Uterus (tissue), 2 donors: ENCODE results near the gene HSD17B2.

Experiments used
- POLR2A ChIP-seq, 2 donors: fragments of 450-650 bp; IDR thresholded peaks; one replicate each; pipeline ENCODE4 v1.6.1; 2016; ENCODE audit warnings: antibody characterized with exemption in 2 of 2, mild to moderate bottlenecking in 1 of 2, moderate library complexity in 1 of 2
- TF ChIP-seq, protein P1 (sequence below), 4 experiments: fragments of 200-600 bp in 2 of 4; fragments of 450-650 bp in 2 of 4; sonication (generic) in 2 of 4; IDR thresholded peaks; one replicate each; pipeline ENCODE4 v1.5.1; 2016 to 2019; ENCODE audit warnings: antibody characterized with exemption in 4 of 4, mild to moderate bottlenecking in 2 of 4, moderate library complexity in 1 of 4

GRCh38 chr16:82061861-82062525 lies 26.9 kb downstream of the HSD17B2 start:
- TF ChIP-seq, protein P1, sequence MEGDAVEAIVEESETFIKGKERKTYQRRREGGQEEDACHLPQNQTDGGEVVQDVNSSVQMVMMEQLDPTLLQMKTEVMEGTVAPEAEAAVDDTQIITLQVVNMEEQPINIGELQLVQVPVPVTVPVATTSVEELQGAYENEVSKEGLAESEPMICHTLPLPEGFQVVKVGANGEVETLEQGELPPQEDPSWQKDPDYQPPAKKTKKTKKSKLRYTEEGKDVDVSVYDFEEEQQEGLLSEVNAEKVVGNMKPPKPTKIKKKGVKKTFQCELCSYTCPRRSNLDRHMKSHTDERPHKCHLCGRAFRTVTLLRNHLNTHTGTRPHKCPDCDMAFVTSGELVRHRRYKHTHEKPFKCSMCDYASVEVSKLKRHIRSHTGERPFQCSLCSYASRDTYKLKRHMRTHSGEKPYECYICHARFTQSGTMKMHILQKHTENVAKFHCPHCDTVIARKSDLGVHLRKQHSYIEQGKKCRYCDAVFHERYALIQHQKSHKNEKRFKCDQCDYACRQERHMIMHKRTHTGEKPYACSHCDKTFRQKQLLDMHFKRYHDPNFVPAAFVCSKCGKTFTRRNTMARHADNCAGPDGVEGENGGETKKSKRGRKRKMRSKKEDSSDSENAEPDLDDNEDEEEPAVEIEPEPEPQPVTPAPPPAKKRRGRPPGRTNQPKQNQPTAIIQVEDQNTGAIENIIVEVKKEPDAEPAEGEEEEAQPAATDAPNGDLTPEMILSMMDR (IDR thresholded peaks at IDR 0.05), result peak in 1 of 4 experiments; percentile 18
- no peak for TF ChIP-seq POLR2A (IDR thresholded peaks at IDR 0.05)
